ENCODE data around the gene KLHL4.
"Not testable (repeated sequence)": the region's sequence is repeated elsewhere in the genome, so short reads cannot be mapped to it uniquely, and the experiment has no call there.

KLHL4 gene

GRCh38 chrX:87517571-87518141 is at the start of gene KLHL4:
TSS of gene KLHL4 (plus strand) at chrX:87517802. CDS start at chrX:87517894, 92 bp downstream.
- no peak for DNase-seq (ENCODE audit: low spot score)
- in situ Hi-C loops (cut with MboI; ENCODE audit: low sequenced_read_pairs, unreplicated experiment): no loop called here
- no peak for TF ChIP-seq CTCF (IDR thresholded peaks at IDR 0.05; ENCODE audit: borderline replicate concordance, control extremely low read depth, extremely low read depth, insufficient read depth, missing control alignments)

GRCh38 chrX:87468941-87469340 is 48.7 kb upstream of the KLHL4 start:
- TF ChIP-seq CTCF (IDR thresholded peaks at IDR 0.05; ENCODE audit: borderline replicate concordance, control extremely low read depth, extremely low read depth, insufficient read depth, missing control alignments): no peak
- DNase-seq (ENCODE audit: low spot score): no peak
- in situ Hi-C loops (cut with MboI; ENCODE audit: low sequenced_read_pairs, unreplicated experiment): no loop called here

GRCh38 chrX:87475793-87476192 is 41.8 kb upstream of the KLHL4 start:
- in situ Hi-C loops (cut with MboI; ENCODE audit: low sequenced_read_pairs, unreplicated experiment): no loop called here
- TF ChIP-seq CTCF (IDR thresholded peaks at IDR 0.05; ENCODE audit: borderline replicate concordance, control extremely low read depth, extremely low read depth, insufficient read depth, missing control alignments): no peak
- no peak for DNase-seq (ENCODE audit: low spot score)

GRCh38 chrX:87478703-87479102 is 38.9 kb upstream of the KLHL4 start:
- in situ Hi-C loops (cut with MboI; ENCODE audit: low sequenced_read_pairs, unreplicated experiment); DNase-seq (ENCODE audit: low spot score): not testable (repeated sequence)

GRCh38 chrX:87489071-87489470 is 28.5 kb upstream of the KLHL4 start:
- DNase-seq (ENCODE audit: low spot score): no peak
- TF ChIP-seq CTCF (IDR thresholded peaks at IDR 0.05; ENCODE audit: borderline replicate concordance, control extremely low read depth, extremely low read depth, insufficient read depth, missing control alignments): no peak
- in situ Hi-C loops (cut with MboI; ENCODE audit: low sequenced_read_pairs, unreplicated experiment): no loop called here

GRCh38 chrX:87515836-87516235 is 1.8 kb upstream of the KLHL4 start:
- in situ Hi-C loops (cut with MboI; ENCODE audit: low sequenced_read_pairs, unreplicated experiment): no loop called here
- no peak for TF ChIP-seq CTCF (IDR thresholded peaks at IDR 0.05; ENCODE audit: borderline replicate concordance, control extremely low read depth, extremely low read depth, insufficient read depth, missing control alignments)
- DNase-seq (ENCODE audit: low spot score): no peak

- no peak for DNase-seq (ENCODE audit: low spot score)
- in situ Hi-C loops (cut with MboI; ENCODE audit: low sequenced_read_pairs, unreplicated experiment): no loop called here
Measured at GRCh38 chrX:87516717-87517121, 883 bp upstream of the KLHL4 start.

More at GRCh38 chrX:87516717-87517121, 883 bp upstream of the KLHL4 start:
- TF ChIP-seq CTCF (IDR thresholded peaks at IDR 0.05; ENCODE audit: borderline replicate concordance, control extremely low read depth, extremely low read depth, insufficient read depth, missing control alignments): no peak

All from GM13976 (cell line).